PC-9 (cell line): ENCODE data around the gene WFDC1. TPM values are rescaled to one million over a fixed set of nuclear protein-coding genes. Genes with fewer than 3 reads are reported as not detected.

Source experiments
- BruUV-seq: library from RNA; stranded (reverse); fragments of 400-500 nt; replicated peaks from 2 replicates; lab custom pipeline; 2021; lab: Mats Ljungman, UMichigan
- CTCF ChIA-PET: fragments of 300-600 bp; sonication (Branson Sonifier 250); formaldehyde crosslinking; loops from one replicate; lab custom pipeline; 2022; ENCODE audit warnings: antibody characterized with exemption; lab: Charles Lee
- POLR2A ChIA-PET: fragments of 300-600 bp; sonication (Branson Sonifier 250); formaldehyde crosslinking; loops from one replicate; lab custom pipeline; 2022; ENCODE audit warnings: antibody characterized with exemption; ENCODE audit not compliant: unreplicated experiment; lab: Charles Lee
- DNase-seq, 2 experiments: peaks; one replicate each; pipeline versions ENCODE4 v3.0.0 to v3.0.0-alpha.2; 2015 to 2022; ENCODE audit warnings: mixed read lengths in 1 of 2
- H2AFZ ChIP-seq: fragments of 200-600 bp; sonication (generic); 2 replicates; pipeline ENCODE4 v1.8.1; 2017; ENCODE audit warnings: antibody characterized with exemption
- H3F3A ChIP-seq: fragments of 200-600 bp; sonication (generic); 2 replicates; pipeline ENCODE4 v1.8.1; 2017; ENCODE audit warnings: antibody characterized with exemption, mild to moderate bottlenecking, low read depth; ENCODE audit not compliant: insufficient read depth
- H3K27ac ChIP-seq: fragments of 200-600 bp; sonication (generic); 2 replicates; pipeline ENCODE4 v1.6.1; 2016; ENCODE audit warnings: mixed run types
- H3K27me3 ChIP-seq: fragments of 200-600 bp; sonication (generic); 2 replicates; pipeline ENCODE4 v1.6.1; 2016; ENCODE audit warnings: low read depth, mixed run types; ENCODE audit not compliant: insufficient read depth
- H3K36me3 ChIP-seq: fragments of 200-600 bp; sonication (generic); 2 replicates; pipeline ENCODE4 v1.6.1; 2016; ENCODE audit warnings: low read depth, mixed run types
- H3K4me1 ChIP-seq: fragments of 200-600 bp; sonication (generic); replicated peaks from 2 replicates; pipeline ENCODE4 v1.6.1; 2016; ENCODE audit warnings: mixed run types; ENCODE audit not compliant: insufficient read depth
- H3K4me2 ChIP-seq: fragments of 200-600 bp; sonication (generic); 2 replicates; pipeline ENCODE4 v1.6.1; 2017; ENCODE audit warnings: mixed run types
- H3K4me3 ChIP-seq: fragments of 200-600 bp; sonication (generic); 2 replicates; pipeline ENCODE4 v1.6.1; 2016; ENCODE audit warnings: mixed run types
- H3K79me2 ChIP-seq: fragments of 200-600 bp; sonication (generic); 2 replicates; pipeline ENCODE4 v1.6.1; 2017; ENCODE audit warnings: low read depth, mixed run types
- H3K9me2 ChIP-seq: fragments of 200-600 bp; sonication (generic); 2 replicates; pipeline ENCODE4 v1.8.1; 2017; ENCODE audit warnings: mild to moderate bottlenecking; ENCODE audit not compliant: insufficient read depth
- H3K9me3 ChIP-seq: fragments of 200-600 bp; sonication (generic); 2 replicates; pipeline ENCODE4 v1.8.1; 2016; ENCODE audit warnings: low read depth; ENCODE audit not compliant: insufficient read depth
- H4K20me1 ChIP-seq: fragments of 200-600 bp; sonication (generic); 2 replicates; pipeline ENCODE4 v1.8.1; 2017; ENCODE audit not compliant: insufficient read depth
- CTCF ChIP-seq: fragments of 200-600 bp; sonication (generic); conservative IDR thresholded peaks from 2 replicates; pipeline ENCODE4 v1.6.1; 2017; ENCODE audit warnings: mixed run types, antibody characterized with exemption, mild to moderate bottlenecking, moderate library complexity
- EZH2 ChIP-seq: fragments of 200-600 bp; sonication (generic); IDR thresholded peaks from 2 replicates; pipeline ENCODE4 v1.8.0; 2017; ENCODE audit warnings: antibody characterized with exemption, low read depth
- intact Hi-C: fragments of 100-400 bp; cut with micrococcal nuclease; formaldehyde crosslinking; loops from one replicate; pipeline ENCODE4 v1.10.0; 2022; ENCODE audit not compliant: unreplicated experiment
- total RNA-seq: library from RNA; stranded (reverse); gene quantifications from 2 replicates; pipeline ENCODE4 v1.2.3, GENCODE V29; 2021

Gene WFDC1
- total RNA-seq, 1 experiment from 2014 or later: not detected

- Histone ChIP-seq H3K36me3 (no peaks in the 10 kb centered on the region), H3K9me2 (no peaks in the 10 kb centered on the region), H3F3A (no peaks in the 10 kb centered on the region), H3K9me3 (peaks cover 4% of the 10 kb centered on the region; the same call in 1 of the 2 replicates), H3K4me3 (no peak overlapping the region), H3K4me2 (no peak overlapping the region), H3K79me2 (no peaks in the 10 kb centered on the region), H3K4me1 (no peaks in the 10 kb centered on the region), H4K20me1 (no peaks in the 10 kb centered on the region), H2AFZ (no peak overlapping the region), H3K27ac (no peak overlapping the region), H3K27me3 (no peaks in the 10 kb centered on the region)
- ChIA-PET POLR2A (no interaction called here), CTCF (interaction anchor here (0.6 kb wide), 2 partner anchors 343 to 1856 kb away, joined by 3 to 6 read pairs; no protein-coding TSS in a partner anchor)
- no TSS peak for BruUV-seq
- TF ChIP-seq EZH2 (no peak), CTCF (no peak)
- DNase-seq: no peak
- intact Hi-C loops: no loop called here
These were observed 24.1 kb upstream of the WFDC1 start for GRCh38 chr16:84270531-84270930.

- intact Hi-C loops: no loop called here
- H3K36me3 ChIP-seq: no peaks in the 10 kb centered on the region
- TF ChIP-seq CTCF: no peak
- TF ChIP-seq EZH2: no peak
- no peaks in the 10 kb centered on the region for H3F3A ChIP-seq
- H3K79me2 ChIP-seq: no peaks in the 10 kb centered on the region
- no peak overlapping the region for H3K27ac ChIP-seq
- peaks cover 4% of the 10 kb centered on the region; the same call in 1 of the 2 replicates for H3K9me3 ChIP-seq
- no peaks in the 10 kb centered on the region for H3K27me3 ChIP-seq
- CTCF ChIA-PET: interaction anchor here (0.6 kb wide), 2 partner anchors 344 to 1855 kb away, joined by 3 to 6 read pairs; no protein-coding TSS in a partner anchor
- H3K4me3 ChIP-seq: no peak overlapping the region
- no peak overlapping the region for H3K4me2 ChIP-seq
- POLR2A ChIA-PET: no interaction called here
- no peaks in the 10 kb centered on the region for H3K9me2 ChIP-seq
- H2AFZ ChIP-seq: no peak overlapping the region
- no peak for DNase-seq
- H4K20me1 ChIP-seq: no peaks in the 10 kb centered on the region
- BruUV-seq: no TSS peak
- H3K4me1 ChIP-seq: no peaks in the 10 kb centered on the region
These were observed 23.6 kb upstream of the WFDC1 start for GRCh38 chr16:84271037-84271436.

DNA sequence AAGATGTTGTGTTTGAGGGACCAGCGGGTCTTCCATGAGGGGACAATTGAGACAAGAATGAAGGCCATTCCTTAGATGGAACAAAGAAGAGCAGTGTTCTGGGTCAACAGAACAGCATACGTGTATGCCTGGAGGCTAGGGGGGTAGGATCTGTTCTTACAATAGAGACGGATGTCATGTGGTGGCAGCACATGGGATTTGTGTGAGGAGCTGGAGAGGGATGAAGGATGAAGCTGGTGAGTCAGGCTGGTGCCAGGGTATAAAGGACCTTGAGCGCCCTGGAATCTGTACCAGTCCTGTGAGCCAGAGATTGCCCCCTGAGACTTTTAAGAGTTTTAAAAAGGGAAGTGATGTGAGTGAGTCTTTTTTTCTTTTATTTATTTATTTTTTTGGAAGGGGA lies 22.8 kb upstream of the WFDC1 start:
- TF ChIP-seq CTCF: no peak
- TF ChIP-seq EZH2: no peak
- Histone ChIP-seq H3K4me3 (no peak overlapping the region), H3K9me2 (no peaks in the 10 kb centered on the region), H3K27ac (no peak overlapping the region), H3K4me1 (no peaks in the 10 kb centered on the region), H3F3A (no peaks in the 10 kb centered on the region), H3K9me3 (peaks cover 4% of the 10 kb centered on the region; the same call in 1 of the 2 replicates), H3K36me3 (no peaks in the 10 kb centered on the region), H4K20me1 (no peaks in the 10 kb centered on the region), H3K79me2 (no peaks in the 10 kb centered on the region), H2AFZ (no peak overlapping the region), H3K27me3 (no peaks in the 10 kb centered on the region), H3K4me2 (no peak overlapping the region)
- intact Hi-C loops: no loop called here
- no TSS peak for BruUV-seq
- ChIA-PET POLR2A (no interaction called here), CTCF (no interaction called here)
- DNase-seq: no peak
